IPS-NIHi7 (cell line): ENCODE data around the gene OSBPL2.

Experiments used
- DNase-seq: peaks from one replicate; pipeline ENCODE4 v3.0.0; 2012; ENCODE audit warnings: mixed read lengths; ENCODE audit errors: extremely low spot score

Gene OSBPL2

DNA sequence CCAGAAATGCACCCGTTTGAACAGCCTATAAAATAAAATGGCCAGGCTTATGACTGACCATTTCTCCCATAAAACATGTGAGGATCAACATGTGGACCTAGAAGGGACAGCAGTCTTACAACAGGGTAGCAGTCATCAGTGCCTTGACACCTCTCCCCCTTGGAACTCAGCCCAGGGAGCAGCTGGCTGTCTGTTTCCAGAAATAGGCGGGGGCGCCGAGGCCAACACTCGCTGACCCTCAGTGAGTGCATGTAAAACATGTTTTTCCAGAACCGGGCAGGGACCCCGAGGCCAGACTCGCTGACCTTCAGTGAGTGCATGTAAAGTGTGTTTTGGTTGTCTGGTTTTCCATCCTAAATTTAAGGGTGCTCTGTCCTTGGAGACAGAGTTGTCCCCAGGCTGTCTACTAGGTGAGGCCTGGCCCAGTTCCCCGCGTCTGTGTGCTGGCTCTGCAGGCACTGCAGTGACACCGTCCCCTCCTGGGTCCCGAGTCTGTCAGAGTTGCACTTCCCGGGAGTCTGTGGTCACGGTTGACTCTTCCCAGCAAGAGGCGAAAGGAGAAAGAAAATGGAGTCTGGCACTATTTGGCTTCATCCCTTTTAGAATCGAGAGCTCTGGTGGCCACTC, 44.7 kb downstream of the OSBPL2 start:
- no peak for DNase-seq

GRCh38 chr20:62284448-62284847, 46.1 kb downstream of the OSBPL2 start:
- no peak for DNase-seq

DNA sequence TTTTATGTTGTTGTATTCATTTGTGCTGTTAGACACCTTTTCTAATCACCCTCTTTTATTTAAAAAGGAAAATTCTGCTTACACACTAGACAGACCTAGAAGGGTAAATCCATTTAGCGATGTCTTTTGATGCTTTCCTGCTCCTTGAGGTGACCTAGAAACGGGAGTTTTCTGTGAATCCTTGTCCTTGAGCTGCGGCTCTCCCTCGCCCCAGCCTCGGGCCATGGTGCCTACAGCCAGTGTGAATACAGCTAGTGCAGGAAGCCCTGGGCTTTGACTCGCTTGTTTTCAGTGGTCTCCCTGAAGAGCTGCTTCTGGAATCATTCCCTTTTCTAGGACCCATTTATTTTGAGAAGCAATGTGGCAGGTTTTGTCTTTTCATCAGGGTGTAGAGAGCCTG, 46.8 kb downstream of the OSBPL2 start:
- no peak for DNase-seq

DNA sequence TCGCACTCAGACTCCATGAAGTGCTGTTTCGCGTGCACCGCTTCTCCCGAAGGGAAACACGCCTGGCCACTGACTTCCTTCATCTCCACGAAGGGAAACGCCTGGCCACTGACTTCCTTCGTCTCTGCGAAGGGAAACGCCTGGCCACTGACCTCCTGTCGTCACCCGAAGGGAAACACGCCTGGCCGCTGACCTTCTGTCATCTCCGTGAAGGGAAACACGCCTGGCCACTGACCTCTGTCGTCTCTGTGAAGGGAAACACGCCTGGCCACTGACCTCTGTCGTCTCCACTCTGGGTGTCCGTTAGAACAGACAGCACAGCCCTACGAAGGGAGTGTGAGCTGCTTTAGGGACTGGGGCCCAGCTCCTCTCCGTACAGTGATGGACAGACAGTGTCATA, 47.4 kb downstream of the OSBPL2 start:
- DNase-seq, result no peak

DNA sequence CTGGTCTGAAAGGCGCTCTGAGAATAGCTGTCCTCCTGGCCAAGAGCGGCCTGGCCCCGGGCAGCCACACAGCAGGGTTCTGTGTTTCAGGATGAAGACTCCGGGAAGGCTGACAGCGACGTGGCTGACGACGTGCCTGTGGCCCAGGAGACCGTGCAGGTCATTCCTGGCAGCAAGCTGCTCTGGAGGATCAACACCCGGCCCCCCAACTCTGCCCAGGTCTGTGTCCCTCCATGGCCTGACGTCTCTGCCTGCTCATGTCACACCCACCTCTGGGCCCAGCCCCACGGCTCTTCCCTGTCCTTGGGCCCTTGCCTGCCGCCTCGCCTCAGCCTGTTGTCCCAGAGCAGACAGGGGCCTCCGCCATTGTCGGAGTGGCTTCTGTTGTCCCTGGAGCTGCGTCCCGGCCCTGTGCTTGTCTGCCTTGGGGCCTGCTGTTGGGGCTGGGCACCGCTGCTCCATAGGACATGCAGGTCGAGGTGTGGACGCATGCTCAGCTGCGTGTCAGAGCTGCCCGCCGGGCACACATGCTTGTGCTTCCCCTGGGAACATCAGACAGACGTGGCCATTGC, 48.3 kb downstream of the OSBPL2 start:
- no peak for DNase-seq

- DNase-seq, result no peak
These were observed 48.8 kb downstream of the OSBPL2 start for GRCh38 chr20:62287129-62287528.

- no peak for DNase-seq
These were observed 49.6 kb downstream of the OSBPL2 start for GRCh38 chr20:62287759-62288534.

GRCh38 chr20:62288535-62289105, 50.3 kb downstream of the OSBPL2 start:
- no peak for DNase-seq

DNA sequence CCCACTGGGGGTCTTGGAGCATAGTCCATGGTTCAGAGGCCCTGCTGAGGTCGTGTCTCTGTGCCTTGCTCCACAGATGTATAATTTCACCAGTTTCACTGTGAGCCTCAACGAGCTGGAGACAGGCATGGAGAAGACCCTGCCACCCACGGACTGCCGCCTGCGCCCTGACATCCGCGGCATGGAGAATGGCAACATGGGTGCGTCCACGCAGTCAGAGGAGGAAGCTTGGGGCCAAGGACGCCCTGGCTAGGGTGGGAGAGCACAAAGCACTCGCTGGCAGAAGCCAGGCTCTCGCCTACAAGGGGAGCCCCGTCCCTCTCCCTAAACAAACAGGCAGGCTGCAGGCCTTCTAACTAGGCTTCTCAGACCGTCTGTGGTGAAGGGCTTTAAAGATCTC, 50.8 kb downstream of the OSBPL2 start:
- DNase-seq, result no peak

DNA sequence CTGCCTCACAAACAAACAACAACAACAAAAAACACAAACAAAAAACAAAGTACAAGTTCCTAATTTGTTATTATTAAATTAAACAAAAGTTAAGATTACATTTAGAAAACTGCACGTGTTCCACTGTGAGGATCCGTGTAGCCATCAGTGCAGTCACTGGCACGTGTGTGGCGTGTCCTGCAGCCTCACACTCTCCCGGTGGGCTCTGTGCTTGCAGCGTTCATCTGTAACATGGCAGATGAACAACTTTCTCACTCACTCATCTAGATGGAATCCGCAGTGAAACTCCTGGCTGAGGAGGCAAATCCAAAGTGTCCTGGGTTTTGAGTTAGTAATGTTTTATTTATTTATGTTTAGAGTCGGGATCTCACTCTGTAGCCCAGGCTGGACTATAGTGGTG, 51.6 kb downstream of the OSBPL2 start:
- no peak for DNase-seq

DNA sequence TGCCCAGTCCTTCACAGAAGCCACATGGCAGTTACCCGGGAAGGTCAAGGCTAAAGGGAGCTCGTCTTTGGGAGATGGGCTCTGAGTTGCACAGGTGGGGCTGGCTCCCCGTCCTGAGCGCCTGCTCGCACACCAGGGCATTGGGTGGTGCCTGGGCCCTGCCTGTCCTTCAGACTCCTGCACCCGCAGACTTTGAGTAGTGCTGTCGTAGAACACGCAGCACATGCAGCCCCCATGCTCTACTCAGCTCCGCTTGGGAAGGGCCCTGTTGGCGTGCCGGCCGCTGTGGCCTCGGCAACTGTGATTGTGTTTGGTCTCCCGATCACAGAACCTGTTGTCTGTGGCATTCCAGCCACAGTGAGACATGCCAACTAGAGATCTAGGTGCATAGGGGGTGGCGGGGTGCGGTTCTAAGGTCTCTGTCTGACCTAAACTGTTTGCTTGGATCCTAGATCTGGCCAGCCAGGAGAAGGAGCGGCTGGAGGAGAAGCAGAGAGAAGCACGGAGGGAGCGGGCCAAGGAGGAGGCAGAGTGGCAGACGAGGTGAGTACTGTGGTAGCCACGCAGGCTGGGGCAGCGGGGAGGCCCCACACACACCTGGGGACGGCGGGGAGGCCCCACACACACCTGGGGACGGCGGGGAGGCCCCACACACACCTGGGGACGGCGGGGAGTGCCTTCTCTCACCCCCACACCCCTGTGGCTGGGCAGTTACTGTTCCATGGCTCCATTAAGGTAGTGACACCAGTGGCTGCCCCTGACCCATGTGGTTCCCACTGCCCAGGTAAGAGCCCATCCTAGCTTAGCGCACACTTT, 53.1 kb downstream of the OSBPL2 start:
- DNase-seq, result no peak

- DNase-seq, result no peak
These were observed 53.8 kb downstream of the OSBPL2 start for GRCh38 chr20:62292108-62292507.

DNA sequence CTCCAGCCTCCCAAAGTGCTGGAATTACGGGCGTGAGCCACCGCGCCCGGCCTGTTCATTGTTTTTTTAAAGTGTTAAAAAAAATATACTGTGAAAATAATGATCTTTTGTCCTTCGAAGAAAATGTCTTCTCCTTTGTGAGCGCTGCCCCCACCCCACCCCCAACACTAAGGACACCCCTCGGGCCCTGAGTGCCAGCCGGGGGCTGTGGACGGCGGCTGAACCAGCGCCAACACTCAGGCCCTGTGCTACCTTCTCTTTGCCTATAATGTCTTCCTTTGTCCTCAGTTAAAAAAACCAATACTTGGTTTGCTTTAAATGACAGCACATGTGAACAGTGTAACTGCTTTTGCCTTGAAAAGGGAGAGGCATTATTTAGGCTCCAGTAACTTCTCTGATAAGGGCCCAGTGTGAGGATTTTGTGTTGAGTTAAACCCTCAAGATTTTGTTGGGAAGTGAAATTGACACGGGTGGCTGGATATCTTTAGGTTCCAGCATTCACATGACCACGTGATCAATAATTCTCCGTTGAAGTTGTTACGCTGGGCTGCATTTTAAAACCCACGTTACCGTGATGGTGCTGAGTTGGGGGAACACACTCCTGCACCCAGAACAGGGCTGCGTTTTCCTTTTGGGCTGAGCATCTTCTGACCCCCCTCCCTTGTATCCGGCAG, 54.9 kb downstream of the OSBPL2 start:
- no peak for DNase-seq

DNA sequence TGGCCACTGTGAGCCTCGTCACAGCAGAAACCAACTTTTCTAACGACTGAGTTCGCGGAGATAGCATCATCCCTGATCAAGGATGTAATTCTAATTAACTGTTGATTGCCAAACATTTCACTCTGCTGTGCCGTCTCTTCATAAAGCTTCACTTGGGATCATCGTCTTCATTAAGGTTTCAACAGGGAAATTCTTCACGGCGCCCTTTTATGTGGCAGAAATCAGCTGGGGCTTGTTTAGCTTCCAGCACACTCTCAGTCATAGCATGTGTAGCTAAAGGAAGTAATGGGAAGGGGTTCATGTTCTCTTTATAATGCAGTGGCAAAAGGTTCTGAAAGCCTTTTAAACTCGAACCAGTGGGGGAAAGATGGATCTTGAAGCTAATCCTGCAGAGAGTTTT, 55.6 kb downstream of the OSBPL2 start:
- DNase-seq, result no peak

GRCh38 chr20:62294516-62294915, 56.2 kb downstream of the OSBPL2 start:
- no peak for DNase-seq

- no peak for DNase-seq
These were observed 58.6 kb downstream of the OSBPL2 start for GRCh38 chr20:62296724-62297448.

DNA sequence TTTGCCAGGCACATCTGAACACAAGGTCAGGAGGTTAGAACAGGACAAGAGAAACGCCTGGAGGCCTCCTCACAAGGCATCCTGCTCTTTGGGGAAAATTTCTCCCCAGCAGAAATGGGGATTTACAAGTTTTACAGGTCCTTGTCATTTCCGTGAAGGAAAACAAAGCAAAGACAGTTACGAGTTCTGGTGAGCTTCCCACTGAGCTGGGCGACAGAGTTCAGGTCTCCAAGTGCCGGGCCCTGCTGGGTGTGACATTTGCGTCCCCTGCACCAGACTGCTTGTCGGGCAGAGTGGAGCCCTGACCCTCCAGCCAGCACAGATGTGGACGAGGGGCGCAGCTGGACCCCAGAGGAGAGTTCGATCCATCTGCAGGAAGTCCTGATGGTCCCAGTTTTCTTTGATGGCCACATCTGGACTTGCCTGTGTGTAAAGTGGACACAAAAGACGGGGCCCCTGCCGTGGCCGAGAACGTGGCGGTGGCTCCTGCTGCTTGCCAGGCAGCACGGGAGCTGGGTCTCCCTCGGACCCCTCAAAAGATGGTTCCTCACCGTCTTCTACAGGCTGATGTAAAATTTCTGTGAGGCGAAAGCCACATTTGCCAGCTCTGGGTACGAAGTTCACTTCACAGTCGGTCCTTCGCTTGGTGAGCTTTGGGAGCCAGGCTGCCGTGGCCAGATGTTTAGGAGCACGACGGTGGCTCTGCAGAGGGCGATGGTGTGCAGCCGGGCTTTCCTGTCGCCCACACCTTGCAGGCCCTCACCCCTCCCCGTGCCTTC, 59.3 kb downstream of the OSBPL2 start:
- no peak for DNase-seq

- DNase-seq, result no peak
These were observed 60.4 kb downstream of the OSBPL2 start for GRCh38 chr20:62298577-62299249.

- no peak for DNase-seq
These were observed 61.4 kb downstream of the OSBPL2 start for GRCh38 chr20:62299666-62300236.
